ENCODE data around the gene LNX1. TPM values are rescaled to one million over a fixed set of nuclear protein-coding genes. Genes with fewer than 3 reads are reported as not detected.

Gene LNX1
- total RNA-seq, 1 experiment from 2014 or later: 3.3 TPM

GRCh38 chr4:53571936-53572599 is 19.2 kb downstream of the LNX1 start:
- no TSS peak for BruUV-seq (replicated peaks)
- ChIA-PET RAD21 (ENCODE audit: low non-redundant PET in 1 of 2, low total read pairs in 2 of 2, uncharacterized antibody in 2 of 2, unreplicated experiment in 2 of 2) (no interaction called here), POLR2A (no interaction called here), CTCF (no interaction called here)
- H3K79me2 ChIP-seq (ENCODE audit: insufficient read depth, low read length): no peaks in the 10 kb centered on the region
- intact Hi-C loops (cut with micrococcal nuclease): no loop called here
- no peak overlapping the region for H3K9ac ChIP-seq (ENCODE audit: low read length)
- H3K9me2 ChIP-seq (ENCODE audit: insufficient read depth): no peaks in the 10 kb centered on the region
- no peaks in the 10 kb centered on the region for H3K27me3 ChIP-seq (ENCODE audit: insufficient read depth, low read length)
- DNase-seq (ENCODE audit: low read depth, low spot score): no peak
- H4K20me1 ChIP-seq (ENCODE audit: insufficient read depth): no peaks in the 10 kb centered on the region
- no peaks in the 10 kb centered on the region for H3K4me1 ChIP-seq (ENCODE audit: control insufficient read depth in 1 of 2, insufficient read depth in 2 of 2, low read length in 2 of 2)
- TF ChIP-seq ELF1 (IDR thresholded peaks at IDR 0.05; ENCODE audit: borderline replicate concordance, low read depth) (no peak), TCF7L2 (IDR thresholded peaks at IDR 0.05; ENCODE audit: borderline replicate concordance, extremely low read depth, insufficient read depth, insufficient read length) (no peak), EZH2phosphoT487 (IDR thresholded peaks at IDR 0.05; ENCODE audit: borderline replicate concordance) (no peak), SP1 (IDR thresholded peaks at IDR 0.05; ENCODE audit: low read depth) (no peak), SRF (IDR thresholded peaks at IDR 0.05; ENCODE audit: low read depth) (no peak), CBX3 (IDR thresholded peaks at IDR 0.05; ENCODE audit: low read depth) (no peak), POLR2A (IDR thresholded peaks at IDR 0.05; ENCODE audit: borderline replicate concordance, extremely low read depth, insufficient read depth, insufficient read length) (no peak), SIN3A (IDR thresholded peaks at IDR 0.05; ENCODE audit: low read depth) (no peak), REST (IDR thresholded peaks at IDR 0.05; ENCODE audit: low read depth) (no peak)
- no peaks in the 10 kb centered on the region for H3K36me3 ChIP-seq (ENCODE audit: control insufficient read depth in 1 of 2, insufficient read depth in 2 of 2, low read length in 2 of 2)
- ATAC-seq: no peak
- H3K9me3 ChIP-seq (ENCODE audit: control insufficient read depth in 1 of 2, insufficient read depth in 1 of 2, low read depth in 1 of 2, low read length in 2 of 2): no peaks in the 10 kb centered on the region
- H3K4me3 ChIP-seq (replicated peaks in 1 of 2; ENCODE audit: low read depth in 1 of 2, low read length in 2 of 2): no peak overlapping the region
- no peak overlapping the region for H3K4me2 ChIP-seq (ENCODE audit: low read length)
- no peak overlapping the region for H2AFZ ChIP-seq (ENCODE audit: low read depth, low read length, poor library complexity, severe bottlenecking)
- H3K27ac ChIP-seq (ENCODE audit: low read depth, low read length): no peak overlapping the region

Data from HCT116 (cell line).